CD14-positive monocyte (primary cell): ENCODE results near the gene PGP. TPM values are rescaled to one million over a fixed set of nuclear protein-coding genes. Genes with fewer than 3 reads are reported as not detected.
A peak's percentile ranks its signal among the peaks of the same experiment; 100 is the strongest.

ENCODE experiments used
- DNase-seq, 3 donors: peaks; one replicate each; pipeline ENCODE4 v3.0.0-alpha.2; 2011 to 2022
- H2AFZ ChIP-seq: 2 replicates; pipeline ENCODE4 v1.6.0; 2012; ENCODE audit warnings: mild to moderate bottlenecking, low read depth, low read length, inconsistent platforms; ENCODE audit not compliant: insufficient read depth, poor library complexity, severe bottlenecking
- H3K27ac ChIP-seq, 2 donors: 1 replicate in 1 of 2; 2 replicates in 1 of 2; pipeline ENCODE4 v1.5.1; 2012 to 2013; ENCODE audit warnings: low read length in 2 of 2, control low read depth in 1 of 2, inconsistent platforms in 1 of 2, low read depth in 1 of 2, mild to moderate bottlenecking in 1 of 2
- H3K27me3 ChIP-seq, 2 donors: one replicate each; pipeline versions ENCODE4 v1.6.0 to v1.6.1; 2011 to 2013; ENCODE audit warnings: low read length in 2 of 2; ENCODE audit not compliant: control insufficient read depth in 2 of 2, insufficient read depth in 2 of 2
- H3K36me3 ChIP-seq, 2 donors: replicated peaks in 1 of 2; 1 replicate in 1 of 2; 2 replicates in 1 of 2; pipeline versions ENCODE4 v1.5.1 to v1.6.1; 2012 to 2013; ENCODE audit warnings: low read length in 2 of 2, control low read depth in 1 of 2, inconsistent platforms in 1 of 2, mild to moderate bottlenecking in 1 of 2; ENCODE audit not compliant: insufficient read depth in 2 of 2, control insufficient read depth in 1 of 2
- H3K4me1 ChIP-seq, 2 donors: 1 replicate in 1 of 2; 2 replicates in 1 of 2; pipeline versions ENCODE4 v1.5.1 to v1.6.1; 2012 to 2013; ENCODE audit warnings: low read length in 2 of 2, control low read depth in 1 of 2, inconsistent platforms in 1 of 2, mild to moderate bottlenecking in 1 of 2, moderate library complexity in 1 of 2; ENCODE audit not compliant: insufficient read depth in 2 of 2, control insufficient read depth in 1 of 2
- H3K4me2 ChIP-seq: replicated peaks from 2 replicates; pipeline ENCODE3; 2012; ENCODE audit warnings: low read length, moderate library complexity, mild to moderate bottlenecking; ENCODE audit not compliant: poor library complexity, severe bottlenecking; ENCODE audit errors: extremely low read depth
- H3K4me3 ChIP-seq, 3 experiments: fragments of 200-600 bp in 1 of 3; sonication (generic) in 1 of 3; replicated peaks in 1 of 3; 1 replicate in 2 of 3; 2 replicates in 1 of 3; pipeline ENCODE4 v1.5.1; 2011 to 2013; ENCODE audit warnings: low read length in 3 of 3, mild to moderate bottlenecking in 3 of 3, control low read depth in 2 of 3, low read depth in 2 of 3, inconsistent platforms in 1 of 3, moderate library complexity in 1 of 3
- H3K79me2 ChIP-seq: 2 replicates; pipeline ENCODE4 v1.6.0; 2012; ENCODE audit warnings: mild to moderate bottlenecking, control low read depth, inconsistent platforms, low read length, moderate library complexity; ENCODE audit not compliant: insufficient read depth
- H3K9ac ChIP-seq: 2 replicates; pipeline ENCODE4 v1.6.0; 2017; ENCODE audit warnings: low read length, mild to moderate bottlenecking; ENCODE audit not compliant: insufficient read depth, poor library complexity, severe bottlenecking
- H3K9me3 ChIP-seq, 2 donors: replicated peaks in 1 of 2; 1 replicate in 1 of 2; 2 replicates in 1 of 2; pipeline versions ENCODE4 v1.5.1 to v1.6.1; 2012 to 2013; ENCODE audit warnings: low read length in 2 of 2, control low read depth in 1 of 2; ENCODE audit not compliant: control insufficient read depth in 1 of 2, insufficient read depth in 1 of 2
- H4K20me1 ChIP-seq: 2 replicates; pipeline ENCODE4 v1.6.0; 2012; ENCODE audit warnings: mild to moderate bottlenecking, low read length, control low read depth, moderate library complexity; ENCODE audit not compliant: insufficient read depth
- H3K27ac Mint-ChIP-seq, 7 donors: one replicate each; pipeline ENCODE4 v1.8.0; 2020; ENCODE audit warnings: mild to moderate bottlenecking in 7 of 7, mixed read lengths in 7 of 7, moderate library complexity in 6 of 7, inconsistent platforms in 2 of 7
- H3K27me3 Mint-ChIP-seq, 3 donors: one replicate each; pipeline ENCODE4 v1.8.0; 2021 to 2022; ENCODE audit warnings: low read depth in 3 of 3, mild to moderate bottlenecking in 3 of 3, mixed read lengths in 3 of 3, moderate library complexity in 3 of 3, inconsistent platforms in 1 of 3
- H3K36me3 Mint-ChIP-seq, 2 donors: one replicate each; pipeline ENCODE4 v1.8.0; 2020; ENCODE audit warnings: mixed read lengths in 2 of 2, inconsistent platforms in 1 of 2, mild to moderate bottlenecking in 1 of 2
- H3K4me1 Mint-ChIP-seq: one replicate; pipeline ENCODE4 v1.8.0; 2020; ENCODE audit warnings: mild to moderate bottlenecking, mixed read lengths
- H3K4me3 Mint-ChIP-seq, 2 donors: one replicate each; pipeline ENCODE4 v1.8.0; 2020; ENCODE audit warnings: mild to moderate bottlenecking in 2 of 2, mixed read lengths in 2 of 2, moderate library complexity in 1 of 2
- H3K9me3 Mint-ChIP-seq, 7 donors: one replicate each; pipeline ENCODE4 v1.8.0; 2020 to 2022; ENCODE audit warnings: mixed read lengths in 7 of 7, mild to moderate bottlenecking in 6 of 7, moderate library complexity in 6 of 7, inconsistent platforms in 2 of 7
- CTCF ChIP-seq: fragments of 200-600 bp; IDR thresholded peaks from one replicate; pipeline ENCODE4 v1.8.0; 2022; ENCODE audit warnings: antibody characterized with exemption, mild to moderate bottlenecking
- WGBS: methylation state at CpG from one replicate; pipeline ENCODE4 v1.1.5; 2013; ENCODE audit warnings: missing lambda C conversion rate; ENCODE audit not compliant: insufficient coverage; 5-methylcytosine and 5-hydroxymethylcytosine counted together
- intact Hi-C, 2 donors: fragments of 100-400 bp; cut with micrococcal nuclease; formaldehyde crosslinking; loops; one replicate each; pipeline versions ENCODE4 v1.15.0 to v1.15.1; 2023
- polyA plus RNA-seq, 3 donors: library from polyadenylated mRNA; depleted of rRNA in 1 of 3; unstranded in 2 of 3; stranded (reverse) in 1 of 3; fragments of 300-500 nt in 2 of 3; fragments of >200 nt in 1 of 3; fragmentation: Illumina TruSeq in 2 of 3; gene quantifications; 1 replicate in 2 of 3; 2 replicates in 1 of 3; pipeline ENCODE4 v1.2.3, GENCODE V29; 2012 to 2021

Gene PGP
- polyA plus RNA-seq, 3 donors: 7.2 to 20.2 (median 19.2) TPM

DNA sequence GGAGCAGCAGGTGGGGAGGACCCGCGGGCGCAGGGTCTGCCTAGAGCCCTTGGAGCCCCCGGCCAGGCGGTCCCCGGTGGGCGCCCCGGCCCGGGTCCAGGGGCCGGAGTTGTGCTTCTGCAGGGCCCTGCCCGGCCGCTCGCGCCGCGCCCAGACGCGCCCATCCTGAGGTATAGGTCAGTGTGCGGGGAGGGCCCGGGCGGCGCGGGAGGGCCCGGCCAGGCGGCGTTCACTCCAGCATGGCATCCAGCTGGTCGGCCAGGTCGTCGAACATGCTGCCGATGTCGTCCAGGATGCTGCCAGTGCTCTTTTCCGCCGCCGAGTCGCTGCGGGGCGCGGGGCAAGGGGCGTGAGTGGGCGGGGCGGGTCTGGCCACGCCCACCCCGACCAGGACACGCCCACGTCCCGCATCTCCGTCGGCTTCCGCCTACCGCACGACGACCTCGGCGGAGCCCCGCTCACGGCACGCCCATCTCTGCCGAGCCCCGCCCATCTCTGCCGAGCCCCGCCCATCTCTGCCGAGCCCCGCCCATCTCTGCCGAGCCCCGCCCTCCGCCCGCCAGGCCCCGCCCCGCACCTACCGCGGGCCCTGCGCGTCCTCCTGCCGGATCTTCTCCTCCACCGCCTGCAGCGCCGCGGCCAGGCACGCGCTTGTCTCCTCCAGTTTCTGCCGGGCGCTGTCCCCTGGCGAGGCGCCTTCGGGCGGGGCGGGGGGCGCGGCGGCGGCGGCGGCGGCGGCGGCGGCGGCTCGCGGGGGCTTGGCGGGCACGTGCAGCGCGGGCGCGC, 36.1 kb downstream of the PGP start:
- Histone ChIP-seq H3K4me3 (no peak overlapping the region), H3K27ac (no peak overlapping the region), H3K79me2 (no peaks in the 10 kb centered on the region), H2AFZ (no peak overlapping the region), H3K4me2 (no peak overlapping the region), H3K9me3 (no peaks in the 10 kb centered on the region), H4K20me1 (no peaks in the 10 kb centered on the region), H3K4me1 (no peaks in the 10 kb centered on the region), H3K27me3 (peaks cover 0 to 3% of the 10 kb centered on the region in 2 donors), H3K9ac (no peak overlapping the region), H3K36me3 (peaks cover 34 to 43% of the 10 kb centered on the region in 2 donors)
- H3K9me3 Mint-ChIP-seq: peaks cover 0 to 2% (median 0%) of the 10 kb centered on the region in 7 donors
- DNase-seq: peak in 1 of 3 donors; percentile 43
- H3K4me1 Mint-ChIP-seq: no peaks in the 10 kb centered on the region
- H3K36me3 Mint-ChIP-seq: peaks cover 28 to 38% of the 10 kb centered on the region in 2 donors
- 43% methylated on average over 91 of the region's 106 CpGs for WGBS
- H3K4me3 Mint-ChIP-seq: no peak overlapping the region
- peaks cover 0 to 3% (median 2%) of the 10 kb centered on the region in 3 donors for H3K27me3 Mint-ChIP-seq
- intact Hi-C loops: no loop called here
- TF ChIP-seq CTCF: no peak
- no peak overlapping the region for H3K27ac Mint-ChIP-seq

DNA sequence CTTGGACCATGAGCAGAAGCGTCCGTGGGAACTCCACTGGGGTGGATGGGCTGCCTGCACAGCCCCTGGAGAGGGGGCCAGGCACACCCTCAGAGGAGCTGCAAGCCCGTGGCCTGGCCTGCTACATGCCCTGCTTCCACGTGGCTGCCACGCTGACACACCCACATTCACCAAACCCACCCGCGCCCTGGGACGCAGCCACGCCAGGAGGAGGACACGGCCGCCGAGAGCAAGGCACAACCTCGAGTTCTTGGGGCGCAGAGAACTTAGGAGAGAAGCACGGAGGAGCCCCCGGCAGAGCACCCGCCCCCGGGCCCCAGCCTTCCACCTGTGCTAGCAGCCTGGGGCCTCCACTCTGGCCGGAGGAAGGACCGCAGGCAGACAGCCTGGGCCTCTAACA, 37.1 kb downstream of the PGP start:
- Histone ChIP-seq H3K4me2 (no peak overlapping the region), H3K9ac (no peak overlapping the region), H3K27me3 (peaks cover 0 to 3% of the 10 kb centered on the region in 2 donors), H3K4me1 (no peaks in the 10 kb centered on the region), H3K27ac (no peak overlapping the region), H2AFZ (no peak overlapping the region), H3K36me3 (peaks cover 43 to 52% of the 10 kb centered on the region in 2 donors), H3K79me2 (no peaks in the 10 kb centered on the region), H3K4me3 (no peak overlapping the region), H4K20me1 (no peaks in the 10 kb centered on the region), H3K9me3 (no peaks in the 10 kb centered on the region)
- 93% methylated on average over 10 of the region's 20 CpGs for WGBS
- H3K9me3 Mint-ChIP-seq: peaks cover 0 to 2% (median 0%) of the 10 kb centered on the region in 7 donors
- H3K27me3 Mint-ChIP-seq: peaks cover 0 to 3% (median 2%) of the 10 kb centered on the region in 3 donors
- H3K36me3 Mint-ChIP-seq: peaks cover 34 to 46% of the 10 kb centered on the region in 2 donors
- peak overlapping the region in 1 of 7 donors; percentile 60 for H3K27ac Mint-ChIP-seq
- intact Hi-C loops: no loop called here
- no peak overlapping the region for H3K4me3 Mint-ChIP-seq
- no peaks in the 10 kb centered on the region for H3K4me1 Mint-ChIP-seq
- TF ChIP-seq CTCF: no peak
- no peak for DNase-seq
